ENCODE measurements around the gene SLC1A3.
"Not testable (repeated sequence)": the region's sequence is repeated elsewhere in the genome, so short reads cannot be mapped to it uniquely, and the experiment has no call there.

The SLC1A3 gene

GRCh38 chr5:36606428-36607113 lies at the start of gene SLC1A3:
TSS of gene SLC1A3 (plus strand) at chr5:36606606. CDS start at chr5:36608424, 1,818 bp downstream.
- DNase-seq, result no peak

- no peak for DNase-seq
Measured at GRCh38 chr5:36558641-36559040, 47.8 kb upstream of the SLC1A3 start.

- DNase-seq, result no peak
Measured at GRCh38 chr5:36561601-36562000, 44.8 kb upstream of the SLC1A3 start.

- DNase-seq, result no peak
Measured at GRCh38 chr5:36569491-36569890, 36.9 kb upstream of the SLC1A3 start.

GRCh38 chr5:36570301-36571095 lies 35.9 kb upstream of the SLC1A3 start:
- DNase-seq, result no peak

GRCh38 chr5:36571401-36572042 lies 34.9 kb upstream of the SLC1A3 start:
- no peak for DNase-seq

- no peak for DNase-seq
Measured at GRCh38 chr5:36573438-36573837, 33.0 kb upstream of the SLC1A3 start.

- no peak for DNase-seq
Measured at GRCh38 chr5:36575361-36575781, 31.0 kb upstream of the SLC1A3 start.

- no peak for DNase-seq
Measured at GRCh38 chr5:36576721-36577120, 29.7 kb upstream of the SLC1A3 start.

- not testable (repeated sequence) for DNase-seq
Measured at GRCh38 chr5:36579858-36580257, 26.5 kb upstream of the SLC1A3 start.

- no peak for DNase-seq
Measured at GRCh38 chr5:36581070-36581469, 25.3 kb upstream of the SLC1A3 start.

GRCh38 chr5:36584009-36584875 lies 22.2 kb upstream of the SLC1A3 start:
- no peak for DNase-seq

- DNase-seq, result no peak
Measured at GRCh38 chr5:36585701-36586100, 20.7 kb upstream of the SLC1A3 start.

GRCh38 chr5:36587354-36587753 lies 19.1 kb upstream of the SLC1A3 start:
- no peak for DNase-seq

- not testable (repeated sequence) for DNase-seq
Measured at GRCh38 chr5:36589735-36590134, 16.7 kb upstream of the SLC1A3 start.

GRCh38 chr5:36590513-36591286 lies 15.7 kb upstream of the SLC1A3 start:
- DNase-seq, result no peak

- no peak for DNase-seq
Measured at GRCh38 chr5:36593867-36594266, 12.5 kb upstream of the SLC1A3 start.

- no peak for DNase-seq
Measured at GRCh38 chr5:36596247-36596646, 10.2 kb upstream of the SLC1A3 start.

GRCh38 chr5:36596756-36597155 lies 9.7 kb upstream of the SLC1A3 start:
- no peak for DNase-seq

- DNase-seq, result no peak
Measured at GRCh38 chr5:36598045-36598444, 8.4 kb upstream of the SLC1A3 start.

GRCh38 chr5:36599986-36600779 lies 6.2 kb upstream of the SLC1A3 start:
- DNase-seq, result no peak
